ENCODE measurements around the gene ZNG1F.
"Not testable (repeated sequence)": the region's sequence is repeated elsewhere in the genome, so short reads cannot be mapped to it uniquely, and the experiment has no call there.

GRCh38 chr9:41123396-41123795 lies 65.7 kb downstream of the ZNG1F start:
- not testable (repeated sequence) for TF ChIP-seq POLR2AphosphoS5 (IDR thresholded peaks at IDR 0.05; ENCODE audit: low read depth); CTCF (conservative IDR thresholded peaks at IDR 0.05; ENCODE audit: low read depth in 2 of 2); EZH2 (IDR thresholded peaks at IDR 0.05; ENCODE audit: low read depth, unreplicated experiment); CREB1 (CRISPR knock-in tag; IDR thresholded peaks at IDR 0.05; ENCODE audit: low read depth); NANOG (IDR thresholded peaks at IDR 0.05; ENCODE audit: borderline replicate concordance); JUNB (IDR thresholded peaks at IDR 0.05; ENCODE audit: unreplicated experiment); EZH2phosphoT487 (IDR thresholded peaks at IDR 0.05; ENCODE audit: unreplicated experiment); REST (IDR thresholded peaks at IDR 0.05; ENCODE audit: unreplicated experiment); ETS1 (IDR thresholded peaks at IDR 0.05); ZNF331 (CRISPR knock-in tag; IDR thresholded peaks at IDR 0.05; ENCODE audit: low read depth); ZNF114 (CRISPR knock-in tag; IDR thresholded peaks at IDR 0.05); STAT1 (IDR thresholded peaks at IDR 0.05; ENCODE audit: unreplicated experiment)

Data from GM23338 (cell line).